HG03097 (cell line): ENCODE data around the gene CLPSL1.

Experiments
- ATAC-seq: cut with Tn5 transposase; IDR thresholded peaks from one replicate; pipeline ENCODE4 v1.9.1; 2021; ENCODE audit not compliant: unreplicated experiment, low FRiP score

The CLPSL1 gene

DNA sequence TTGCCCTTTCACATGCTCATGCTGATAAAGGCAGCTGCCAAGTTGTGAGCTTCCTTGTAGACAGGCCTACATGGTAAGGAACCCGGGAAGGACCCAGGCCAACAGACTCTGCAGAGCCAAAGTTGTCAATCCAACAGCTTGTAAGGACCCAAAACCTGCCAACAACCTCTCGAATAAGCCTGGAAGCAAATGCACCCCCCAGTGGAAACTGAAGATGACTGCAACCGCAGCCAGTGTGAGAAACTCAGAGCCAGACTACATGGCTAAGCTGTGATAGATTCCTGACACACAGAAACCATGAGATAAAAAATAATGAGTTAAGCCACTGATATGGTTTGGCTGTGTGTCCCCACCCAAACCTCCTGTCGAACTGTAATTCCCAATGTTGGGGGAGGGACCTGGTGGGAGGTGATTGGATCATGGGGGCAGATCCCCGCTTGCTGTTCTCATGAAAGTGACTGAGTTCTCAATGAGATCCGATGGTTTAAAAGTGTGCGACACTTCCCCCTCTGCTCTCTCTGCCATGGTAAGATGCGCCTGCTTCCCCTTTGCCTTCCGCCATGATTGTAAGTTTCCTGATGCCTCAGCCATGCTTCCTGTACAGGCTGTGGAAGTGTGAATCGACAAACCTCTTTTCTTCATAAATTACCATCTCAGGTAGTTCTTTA is 23.2 kb upstream of the CLPSL1 start:
- no peak for ATAC-seq

DNA sequence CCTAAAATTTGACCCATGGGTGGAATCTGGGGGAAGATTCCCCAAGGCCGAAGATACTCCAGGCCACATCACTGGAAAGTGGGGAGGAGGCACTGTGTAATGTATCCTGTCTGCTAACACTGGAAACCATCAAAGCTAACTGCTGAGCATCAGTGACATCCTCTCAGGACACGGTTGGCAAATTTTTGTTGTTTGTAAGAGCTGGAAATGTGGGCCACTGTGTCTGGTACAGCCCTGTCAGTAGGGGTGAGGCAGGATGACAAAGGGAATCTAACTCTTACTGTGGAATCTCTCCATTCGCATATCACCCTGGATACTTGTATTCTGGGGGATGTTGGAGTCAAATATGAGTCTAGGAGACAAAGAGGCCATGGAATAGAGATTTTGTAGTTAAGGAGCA is 21.4 kb upstream of the CLPSL1 start:
- no peak for ATAC-seq

- ATAC-seq, result no peak
These were observed 15.1 kb upstream of the CLPSL1 start for GRCh38 chr6:35765739-35766138.

DNA sequence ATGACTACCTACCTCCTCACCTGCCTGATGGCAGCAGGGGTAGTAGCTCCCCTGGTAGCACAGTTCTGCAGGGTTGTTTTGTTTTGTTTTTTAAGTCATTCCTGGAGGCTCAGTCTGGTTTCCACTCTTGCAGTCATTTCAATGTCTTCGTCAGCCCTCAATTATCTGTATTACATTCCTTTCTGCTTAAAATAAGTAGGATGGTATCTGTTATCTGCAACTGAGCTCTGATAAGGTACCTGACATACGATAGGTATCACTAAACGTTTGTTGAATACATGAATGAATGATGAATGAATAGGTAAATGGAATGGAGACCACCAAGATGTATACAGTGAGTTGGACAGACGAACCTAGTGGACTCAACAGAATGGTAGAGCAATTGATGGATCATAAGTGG is 11.6 kb upstream of the CLPSL1 start:
- ATAC-seq, result no peak

DNA sequence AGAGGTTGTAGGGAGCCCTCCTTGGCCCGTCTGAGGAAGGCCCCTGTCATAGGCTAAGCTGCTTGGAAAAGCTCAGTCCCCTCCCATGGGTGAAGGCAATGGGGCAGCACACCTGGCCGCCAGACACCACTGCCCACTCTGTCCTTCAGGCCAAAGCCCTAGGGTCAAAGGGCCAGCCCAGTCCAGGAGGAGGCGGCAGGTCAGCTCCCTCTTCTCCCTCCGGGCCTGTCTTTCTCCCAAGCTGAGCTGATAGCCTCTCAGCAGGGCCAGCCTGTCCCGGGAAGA is 9.5 kb upstream of the CLPSL1 start:
- ATAC-seq, result no peak

- no peak for ATAC-seq
These were observed 6.6 kb upstream of the CLPSL1 start for GRCh38 chr6:35774116-35774794.

GRCh38 chr6:35775031-35775430 is 5.8 kb upstream of the CLPSL1 start:
- no peak for ATAC-seq

GRCh38 chr6:35776364-35777215 is 4.2 kb upstream of the CLPSL1 start, which contains the start of gene CLPSL2:
CLPSL2 (plus strand) TSS chr6:35776598; CDS start chr6:35776619, 21 bp downstream.
- no peak for ATAC-seq

GRCh38 chr6:35777356-35778102 is 3.3 kb upstream of the CLPSL1 start:
- ATAC-seq, result no peak

GRCh38 chr6:35778437-35778836 is 2.4 kb upstream of the CLPSL1 start:
- ATAC-seq, result no peak

GRCh38 chr6:35781290-35781689 is 471 bp downstream of the CLPSL1 start:
- ATAC-seq, result no peak

DNA sequence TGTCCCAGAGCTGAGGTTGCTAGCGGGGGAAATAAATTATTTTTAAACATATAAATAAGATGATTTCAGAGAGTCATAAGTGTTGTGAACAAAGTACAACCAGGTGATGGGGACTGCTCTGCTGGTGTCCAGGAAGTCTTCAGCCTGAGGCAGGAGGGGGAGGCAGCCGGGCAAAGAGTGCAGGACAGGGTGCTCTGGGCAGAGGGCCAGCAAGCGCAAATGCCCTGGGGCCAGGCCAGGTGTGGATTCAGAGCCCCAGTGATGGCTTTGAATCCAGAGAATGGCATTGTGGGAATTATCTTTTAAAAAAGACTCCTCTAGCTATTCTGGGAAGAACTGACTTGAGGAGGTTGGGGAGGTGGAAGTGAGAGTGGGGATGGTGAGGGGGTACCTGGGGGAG is 1.6 kb downstream of the CLPSL1 start:
- no peak for ATAC-seq

- no peak for ATAC-seq
These were observed 3.4 kb downstream of the CLPSL1 start for GRCh38 chr6:35784200-35784599.

GRCh38 chr6:35786272-35786671 is 5.5 kb downstream of the CLPSL1 start:
- ATAC-seq, result no peak

- ATAC-seq, result no peak
These were observed 6.0 kb downstream of the CLPSL1 start for GRCh38 chr6:35786810-35787209.

- ATAC-seq, result no peak
These were observed 6.7 kb downstream of the CLPSL1 start for GRCh38 chr6:35787266-35788218.

- no peak for ATAC-seq
These were observed 7.7 kb downstream of the CLPSL1 start for GRCh38 chr6:35788423-35788982.

GRCh38 chr6:35790683-35791082 is 9.9 kb downstream of the CLPSL1 start:
- ATAC-seq, result no peak
